Ovary (tissue), 3 donors: Measurements from ENCODE around the gene TENT5C.

Experiments
- CTCF ChIP-seq, 3 donors: fragments of 450-650 bp in 2 of 3; fragments of 200-600 bp in 1 of 3; IDR thresholded peaks; one replicate each; pipeline versions ENCODE4 v1.5.1 to v1.8.0; 2016 to 2022; ENCODE audit warnings: antibody characterized with exemption in 3 of 3, mild to moderate bottlenecking in 1 of 3
- EP300 ChIP-seq: sonication (generic); formaldehyde crosslinking; IDR thresholded peaks from one replicate; pipeline ENCODE4 v1.6.1; 2017; ENCODE audit warnings: antibody characterized with exemption
- POLR2A ChIP-seq: fragments of 450-650 bp; IDR thresholded peaks from one replicate; pipeline ENCODE4 v1.6.1; 2017; ENCODE audit warnings: antibody characterized with exemption, mild to moderate bottlenecking, moderate library complexity
- donor health status: DM: no; HTN: no; CAD: no.

GRCh38 chr1:117623698-117624097 lies 17.9 kb downstream of the TENT5C start:
- TF ChIP-seq POLR2A, result no peak
- no peak for TF ChIP-seq CTCF (IDR thresholded peaks at IDR 0.05)
- TF ChIP-seq EP300, result no peak
